DMS153 treated with DMSO at 0.1 percent for 48 hours (cell line): ENCODE data around the gene ZNF557.
A peak's percentile ranks its signal among the peaks of the same experiment; 100 is the strongest.

Source experiments
- DNase-seq: peaks from one replicate; lab custom pipeline; 2025; ENCODE audit not compliant: unreplicated experiment; lab: John Stamatoyannopoulos, UW

The ZNF557 gene

DNA sequence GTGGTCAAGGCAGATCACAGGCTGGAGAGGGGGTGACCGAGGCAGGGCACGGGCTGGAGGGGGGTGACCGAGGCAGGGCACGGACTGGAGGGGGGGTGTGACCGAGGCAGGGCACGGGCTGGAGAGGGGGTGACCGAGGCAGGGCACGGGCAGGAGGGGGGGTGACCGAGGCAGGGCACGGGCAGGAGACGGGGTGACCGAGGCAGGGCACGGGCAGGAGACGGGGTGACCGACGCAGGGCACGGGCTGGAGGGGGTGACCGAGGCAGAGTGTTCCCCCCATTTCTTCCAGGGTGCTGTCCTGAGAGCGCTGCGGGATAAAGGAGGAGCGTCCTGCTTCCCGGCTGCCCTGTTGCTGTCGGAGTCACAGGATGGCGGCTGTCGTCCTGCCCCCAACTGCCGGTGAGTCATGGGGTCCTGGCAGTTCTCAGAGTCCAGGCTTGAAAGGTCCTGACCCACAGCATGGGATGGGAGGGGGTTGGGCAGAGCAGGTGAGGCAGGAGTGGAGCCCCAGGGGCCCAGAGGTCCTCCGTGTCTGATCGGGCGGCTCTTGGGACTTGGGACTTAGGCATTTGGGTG is 5.3 kb downstream of the ZNF557 start:
- no peak for DNase-seq

DNA sequence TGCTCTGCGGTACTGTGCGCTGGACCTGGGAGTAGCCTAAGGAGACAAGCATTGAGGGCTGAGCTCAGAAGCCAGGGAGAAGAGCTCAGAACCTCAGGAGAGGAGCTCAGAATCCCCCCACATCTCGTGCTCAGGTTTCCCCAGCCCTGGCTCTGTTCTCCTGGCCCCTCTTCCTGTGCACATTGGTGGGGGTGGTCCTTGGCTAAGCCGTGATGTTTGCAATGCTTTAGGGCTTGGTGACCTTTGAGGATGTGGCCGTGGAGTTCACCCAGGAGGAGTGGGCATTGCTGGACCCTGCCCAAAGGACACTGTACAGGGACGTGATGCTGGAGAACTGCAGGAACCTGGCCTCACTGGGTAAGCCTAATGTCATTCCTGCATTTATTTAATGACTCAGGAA is 6.6 kb downstream of the ZNF557 start:
- no peak for DNase-seq

DNA sequence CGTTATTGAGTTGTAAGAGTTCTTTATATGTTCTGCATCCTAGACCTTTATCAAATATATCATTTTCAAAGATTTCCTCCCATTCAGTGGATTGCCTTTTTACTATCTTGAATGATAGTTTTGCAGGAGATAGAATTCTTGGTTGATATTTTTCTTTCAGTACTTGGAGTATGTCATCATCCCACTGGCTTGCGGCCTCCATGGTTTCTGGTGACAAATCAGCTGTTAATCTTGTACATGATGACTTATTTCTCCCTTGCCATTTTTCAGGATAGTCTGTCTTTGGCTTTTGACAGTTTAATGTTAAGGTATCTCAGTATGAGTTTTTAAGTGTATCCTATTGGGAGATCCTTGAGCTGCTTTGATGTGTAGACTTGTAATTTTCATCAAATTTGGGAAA is 8.5 kb downstream of the ZNF557 start:
- no peak for DNase-seq

DNA sequence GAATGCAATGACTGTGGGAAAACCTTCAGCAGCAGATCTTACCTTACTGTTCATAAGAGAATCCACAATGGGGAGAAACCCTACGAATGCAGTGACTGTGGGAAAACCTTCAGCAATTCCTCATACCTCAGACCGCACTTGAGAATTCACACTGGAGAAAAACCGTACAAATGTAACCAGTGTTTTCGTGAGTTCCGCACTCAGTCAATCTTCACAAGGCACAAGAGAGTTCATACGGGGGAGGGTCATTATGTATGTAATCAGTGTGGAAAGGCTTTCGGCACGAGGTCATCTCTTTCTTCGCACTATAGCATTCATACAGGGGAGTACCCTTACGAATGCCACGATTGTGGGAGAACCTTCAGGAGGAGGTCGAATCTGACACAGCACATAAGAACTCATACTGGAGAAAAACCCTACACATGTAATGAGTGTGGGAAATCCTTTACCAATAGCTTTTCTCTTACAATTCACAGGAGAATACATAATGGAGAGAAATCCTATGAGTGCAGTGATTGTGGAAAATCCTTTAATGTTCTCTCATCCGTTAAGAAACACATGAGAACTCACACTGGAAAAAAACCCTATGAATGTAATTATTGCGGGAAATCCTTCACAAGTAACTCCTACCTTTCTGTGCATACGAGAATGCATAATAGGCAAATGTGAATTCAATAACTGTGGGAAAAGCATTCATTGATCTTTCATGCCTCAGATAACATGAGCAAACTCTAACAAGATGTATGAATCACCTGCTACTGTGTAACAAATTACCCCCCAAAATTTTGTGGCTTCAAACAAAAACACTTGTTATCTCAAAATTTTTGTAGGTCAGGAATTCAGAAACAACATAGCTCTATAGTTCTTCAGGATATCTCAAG is 13.8 kb downstream of the ZNF557 start:
- peak; percentile 25 for DNase-seq

DNA sequence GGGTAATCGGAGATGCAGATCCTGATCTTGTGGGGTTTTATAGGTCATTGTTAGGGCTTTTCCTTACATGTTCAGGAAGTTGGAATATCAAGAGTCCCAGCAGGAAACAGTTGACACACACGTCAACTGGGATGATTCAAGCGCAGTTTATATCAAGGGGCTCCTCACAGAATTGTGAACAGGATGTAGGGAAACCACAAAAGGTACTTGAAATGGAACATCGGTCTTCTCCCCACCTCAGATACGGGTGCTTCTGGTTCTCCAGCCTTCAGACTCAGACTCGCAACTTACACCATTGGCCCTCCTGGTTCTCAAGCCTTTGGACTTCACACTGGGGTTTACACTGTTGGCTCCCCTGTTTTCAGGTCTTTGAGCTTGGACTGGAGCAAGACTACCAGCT is 19.5 kb downstream of the ZNF557 start:
- DNase-seq, result no peak

DNA sequence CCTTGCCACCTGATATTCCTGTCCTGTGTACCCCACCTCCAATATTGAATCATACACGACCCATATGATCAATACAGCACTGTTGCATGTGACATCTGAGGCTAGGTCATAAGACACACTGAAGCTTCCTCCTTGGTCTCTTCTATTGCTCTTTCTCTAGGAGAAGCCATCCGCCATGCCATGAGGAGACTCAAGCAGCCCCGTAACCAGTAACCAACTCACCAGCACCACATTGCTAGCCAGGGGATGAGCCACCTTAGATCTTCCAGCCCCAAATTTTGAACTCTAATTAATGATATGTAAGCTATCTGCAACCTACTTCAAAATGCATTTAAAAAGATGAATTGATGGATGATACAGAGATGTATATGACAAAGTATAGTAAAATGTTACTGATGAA is 28.6 kb downstream of the ZNF557 start:
- DNase-seq, result no peak

DNA sequence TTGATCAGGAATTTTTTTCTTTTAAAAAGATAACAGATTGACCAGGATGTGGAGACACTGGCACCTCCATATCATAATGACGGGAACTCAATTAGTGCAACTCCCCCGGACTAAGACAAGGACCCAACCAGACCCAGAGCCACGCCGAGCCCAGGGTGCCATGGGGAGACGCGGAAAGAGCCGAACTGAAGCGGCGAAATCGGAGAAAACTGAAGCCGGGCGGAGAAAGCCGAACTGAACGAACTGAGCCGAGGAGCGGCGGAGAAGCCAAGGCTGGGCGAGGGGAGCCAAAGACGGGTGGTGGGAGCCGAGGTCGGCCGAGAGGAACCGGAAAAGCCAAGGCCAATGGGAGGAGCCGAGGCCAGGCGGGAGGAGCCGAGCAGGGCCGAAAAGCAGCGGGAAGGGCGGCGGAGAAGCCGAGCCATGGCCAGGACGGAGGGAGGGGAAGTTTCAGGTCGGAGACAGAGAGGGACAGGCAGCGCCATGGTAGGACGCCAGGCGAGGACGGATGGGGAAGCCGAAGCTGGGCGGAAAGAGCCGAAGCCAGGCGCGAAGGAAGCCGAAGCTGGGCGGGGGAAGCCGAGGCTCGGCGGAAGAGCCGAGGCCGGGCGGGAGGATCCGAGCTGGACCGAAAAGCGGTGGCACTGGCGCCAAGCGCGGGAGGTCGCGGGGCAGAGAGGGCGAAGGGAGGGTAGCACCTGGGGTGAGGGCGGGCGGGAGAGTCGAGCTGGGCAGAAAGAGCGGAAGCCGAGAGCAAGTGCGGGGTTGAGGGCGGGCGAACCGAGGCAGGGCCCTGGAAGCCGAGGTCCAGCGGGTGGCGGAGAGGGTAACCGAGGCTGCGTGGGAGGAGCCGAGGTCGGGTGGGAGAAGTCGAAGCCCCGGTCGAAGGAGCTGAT is 29.4 kb downstream of the ZNF557 start:
- peak; percentile 85 for DNase-seq

DNA sequence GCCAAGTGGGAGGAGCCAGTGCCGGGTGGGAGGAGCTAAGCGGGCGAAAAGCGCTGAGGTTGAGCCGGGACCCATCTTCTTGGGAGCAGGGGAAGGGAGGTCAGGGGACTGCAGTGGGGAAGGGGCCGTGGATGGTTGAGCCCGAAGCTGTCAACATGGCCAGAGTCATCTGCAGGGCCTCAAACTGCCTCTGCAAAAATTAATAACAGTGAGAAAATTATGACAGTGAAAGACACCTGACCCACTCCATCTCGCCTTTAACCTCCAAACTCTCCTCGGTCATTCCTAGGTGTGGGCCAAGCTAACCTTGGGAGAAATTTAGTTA is 30.1 kb downstream of the ZNF557 start:
- DNase-seq, result no peak

DNA sequence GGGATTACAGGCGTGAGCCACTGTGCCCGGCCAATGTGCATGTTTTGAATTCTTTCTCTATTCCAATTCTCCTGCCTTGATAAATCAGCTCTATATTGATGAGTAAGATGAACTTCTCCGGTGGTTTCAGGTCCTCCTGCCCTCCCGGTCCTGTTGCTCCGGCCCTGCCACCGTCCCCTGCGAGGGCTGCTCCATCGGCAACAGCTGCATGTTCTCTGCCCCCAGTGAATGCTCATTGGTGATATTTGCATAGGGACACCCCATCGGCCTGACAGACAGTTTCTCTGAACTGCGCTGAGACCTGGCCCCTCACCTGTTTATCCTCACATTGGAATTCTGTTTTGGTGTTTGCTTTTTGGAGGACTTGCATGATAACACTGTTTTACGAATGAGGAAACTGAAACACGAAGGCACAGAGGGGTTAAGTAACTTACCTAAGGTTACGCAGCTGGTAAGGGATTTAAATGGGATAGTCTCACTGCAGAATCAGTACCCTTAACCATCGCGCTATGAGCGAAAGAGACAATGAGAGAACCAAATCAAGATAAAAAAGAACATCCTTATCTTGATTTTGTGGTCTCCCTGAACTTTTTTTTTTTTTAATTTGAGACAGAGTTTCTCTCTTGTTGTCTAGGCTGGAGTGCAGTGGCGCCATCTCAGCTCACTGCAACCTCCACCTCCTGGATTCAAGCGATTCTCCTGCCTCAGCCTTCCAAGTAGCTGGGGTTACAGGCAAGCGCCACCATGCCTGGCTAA is 32.2 kb downstream of the ZNF557 start:
- DNase-seq, result no peak

DNA sequence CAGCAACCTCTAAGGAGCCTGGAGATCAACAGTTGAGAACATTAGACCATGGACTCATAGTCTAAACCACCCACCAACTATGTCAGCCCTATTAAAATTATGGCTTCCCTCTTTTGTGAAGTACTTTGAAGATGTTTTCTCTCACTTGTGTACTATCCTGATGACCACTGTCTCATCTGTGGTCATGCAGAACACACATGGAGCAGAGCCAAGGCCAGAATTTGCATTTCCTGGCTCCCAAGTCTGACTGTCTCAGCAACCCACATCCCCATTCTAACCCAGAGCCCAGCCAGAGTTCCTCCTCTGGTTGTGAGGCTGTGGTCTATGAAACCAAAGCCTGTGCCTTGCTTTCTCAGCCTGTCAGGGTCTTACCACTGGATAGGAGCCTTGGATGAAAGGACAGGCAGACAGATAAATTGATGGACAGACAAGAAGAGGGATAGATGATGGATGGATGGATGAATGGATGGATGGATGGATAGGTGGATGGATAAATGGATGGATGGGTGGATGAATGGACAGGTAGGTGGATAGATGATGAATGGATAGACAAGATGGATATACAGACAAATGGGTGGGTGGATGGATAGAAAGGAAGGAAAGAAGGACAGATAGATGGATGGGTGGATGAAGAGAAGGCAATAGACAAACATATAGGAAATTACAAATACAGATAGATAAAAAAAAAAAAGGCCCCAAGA is 35.4 kb downstream of the ZNF557 start:
- no peak for DNase-seq

GRCh38 chr19:7106711-7107657 is 37.5 kb downstream of the ZNF557 start:
- no peak for DNase-seq

GRCh38 chr19:7109678-7110289 is 40.3 kb downstream of the ZNF557 start:
- no peak for DNase-seq

- DNase-seq, result no peak
Observed at GRCh38 chr19:7112675-7113074, 43.2 kb downstream of the ZNF557 start.

- DNase-seq, result no peak
Observed at GRCh38 chr19:7113233-7113632, 43.7 kb downstream of the ZNF557 start.

GRCh38 chr19:7115721-7116120 is 46.2 kb downstream of the ZNF557 start:
- DNase-seq, result no peak

DNA sequence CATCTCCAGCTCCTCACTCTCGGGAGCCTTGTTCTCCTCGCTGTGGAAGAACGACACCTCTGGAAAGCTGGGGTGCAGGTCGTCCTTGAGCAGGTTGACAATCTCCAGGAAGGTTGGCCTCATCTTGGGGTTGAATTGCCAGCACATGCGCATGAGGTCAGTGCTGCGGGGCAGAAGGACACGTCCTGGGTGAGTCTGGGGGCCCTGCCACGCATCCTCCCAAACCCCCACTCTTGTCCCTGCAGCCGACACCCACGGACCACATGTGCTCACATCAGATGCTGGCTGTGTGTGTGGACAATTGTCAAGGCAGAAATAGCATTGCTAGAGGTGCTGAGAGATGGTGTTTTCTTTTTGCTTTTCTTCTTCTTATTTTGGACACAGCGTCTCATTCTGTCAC is 47.7 kb downstream of the ZNF557 start:
- DNase-seq, result no peak

DNA sequence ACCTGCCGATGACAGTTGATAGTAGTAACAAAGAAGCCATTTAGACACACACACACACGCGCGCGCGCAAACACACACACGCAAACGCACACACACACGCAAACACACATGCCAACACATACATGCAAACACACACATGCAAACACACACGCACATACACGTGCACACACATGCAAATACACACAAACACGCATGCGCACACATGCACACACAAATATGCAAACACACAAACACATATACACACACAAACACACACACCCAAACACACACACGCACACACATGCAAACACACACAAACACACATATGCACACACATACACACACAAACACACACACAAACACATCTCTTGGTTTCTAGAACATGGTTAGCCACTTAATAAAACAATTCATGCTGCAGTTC is 50.1 kb downstream of the ZNF557 start:
- DNase-seq, result no peak

- DNase-seq, result no peak
Observed at GRCh38 chr19:7120499-7120898, 51.0 kb downstream of the ZNF557 start.

DNA sequence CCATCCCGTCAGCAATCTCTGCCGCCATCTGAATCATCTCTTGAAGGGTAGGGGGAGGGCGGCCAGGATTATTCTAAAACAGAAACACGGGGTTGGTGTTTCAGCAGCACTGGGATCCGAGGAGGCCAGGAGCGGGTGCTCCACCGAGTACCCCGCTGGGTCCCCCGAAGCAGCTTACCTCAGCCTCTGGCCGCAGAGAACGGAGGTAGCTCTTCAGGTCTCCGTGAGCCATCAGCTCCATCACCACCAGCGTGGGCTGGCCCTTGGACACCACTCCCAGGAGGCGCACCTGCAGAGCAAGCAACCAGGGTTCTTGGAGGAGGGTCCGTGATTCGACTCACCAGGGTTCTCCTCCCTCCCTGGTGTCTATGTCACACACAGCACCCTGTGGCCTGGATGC is 53.2 kb downstream of the ZNF557 start:
- DNase-seq, result no peak
